Measurements from ENCODE around the gene PER2. TPM values are rescaled to one million over a fixed set of nuclear protein-coding genes. Genes with fewer than 3 reads are reported as not detected.

Gene PER2
- total and polyA plus RNA-seq, 10 of the 15 experiments (the other 5 are each of a cell fraction or from before 2014, with no cell fraction given), result 1.5 to 15.1 (median 4.6) TPM

- no peaks in the 10 kb centered on the region for H3K27me3 ChIP-seq (replicated peaks in 1 of 2; ENCODE audit: control insufficient read depth in 2 of 2, insufficient read depth in 2 of 2, low read length in 1 of 2)
- H3K27ac ChIP-seq (ENCODE audit: control insufficient read depth, insufficient read depth), result no peak overlapping the region
- H3K4me2 ChIP-seq (ENCODE audit: control insufficient read depth, insufficient read depth), result no peak overlapping the region
- ATAC-seq (no peak), DNase-seq (ENCODE audit: low read depth, low spot score) (no peak), FAIRE-seq (no peak)
- H3K36me3 ChIP-seq (ENCODE audit: control insufficient read depth in 2 of 2, insufficient read depth in 2 of 2, low read length in 1 of 2), result no peaks in the 10 kb centered on the region
- H3K79me2 ChIP-seq (ENCODE audit: control insufficient read depth, insufficient read depth, low read length), result peaks cover 16% of the 10 kb centered on the region
- no peak overlapping the region for H3K4me3 ChIP-seq
- no peak overlapping the region for H2AFZ ChIP-seq (ENCODE audit: control insufficient read depth, low read depth, low read length)
- no peaks in the 10 kb centered on the region for H3K9me3 ChIP-seq (replicated peaks; ENCODE audit: control insufficient read depth, insufficient read depth, low read length)
- TF ChIP-seq RAD21 (IDR thresholded peaks at IDR 0.05; ENCODE audit: insufficient read depth, low read depth, low read length) (no peak), SMAD5 (IDR thresholded peaks at IDR 0.05; ENCODE audit: low read depth) (no peak), EGR1 (IDR thresholded peaks at IDR 0.05; ENCODE audit: borderline replicate concordance in 1 of 2, low read depth in 2 of 2, low read length in 2 of 2) (no peak), JUNB (IDR thresholded peaks at IDR 0.05) (no peak), CHD1 (IDR thresholded peaks at IDR 0.05; ENCODE audit: low read depth, low read length) (no peak), KLF5 (IDR thresholded peaks at IDR 0.05; ENCODE audit: partially characterized antibody) (no peak), MXI1 (IDR thresholded peaks at IDR 0.05; ENCODE audit: low read depth, low read length) (no peak), ESRRA (IDR thresholded peaks at IDR 0.05; ENCODE audit: low read length) (no peak), ZNF207 (IDR thresholded peaks at IDR 0.05; ENCODE audit: borderline replicate concordance) (no peak), PAX8 (IDR thresholded peaks at IDR 0.05) (no peak), NBN (IDR thresholded peaks at IDR 0.05) (no peak), E2F4 (IDR thresholded peaks at IDR 0.05; ENCODE audit: low read depth, low read length) (no peak), ZSCAN29 (IDR thresholded peaks at IDR 0.05) (no peak), KAT2A (conservative IDR thresholded peaks at IDR 0.05; ENCODE audit: control insufficient read depth, low read depth, low read length) (no peak), POLR2AphosphoS5 (IDR thresholded peaks at IDR 0.05; ENCODE audit: low read length) (no peak), CBFB (IDR thresholded peaks at IDR 0.05; ENCODE audit: low read depth) (no peak), FOXM1 (IDR thresholded peaks at IDR 0.05; ENCODE audit: low read depth, low read length) (no peak), ZZZ3 (IDR thresholded peaks at IDR 0.05; ENCODE audit: control insufficient read depth, insufficient read length, low read depth) (no peak)
- TF ChIP-seq, protein P1, sequence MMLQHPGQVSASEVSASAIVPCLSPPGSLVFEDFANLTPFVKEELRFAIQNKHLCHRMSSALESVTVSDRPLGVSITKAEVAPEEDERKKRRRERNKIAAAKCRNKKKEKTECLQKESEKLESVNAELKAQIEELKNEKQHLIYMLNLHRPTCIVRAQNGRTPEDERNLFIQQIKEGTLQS (IDR thresholded peaks at IDR 0.05; ENCODE audit: borderline replicate concordance, extremely low read depth, low read depth, low read length), result no peak
- POLR2A ChIA-PET, result no interaction called here
- CTCF ChIA-PET, result no interaction called here
- intact Hi-C loops (cut with micrococcal nuclease; ENCODE audit: unreplicated experiment) (no loop called here), in situ Hi-C loops (cut with MboI) (no loop called here)
- no peak overlapping the region for H3K9ac ChIP-seq (ENCODE audit: control insufficient read depth, insufficient read depth, low read length)
- H3K4me1 ChIP-seq (ENCODE audit: control insufficient read depth, insufficient read depth, low read length), result peaks cover 15% of the 10 kb centered on the region
- 73% methylated on average over 8 of the region's 8 CpGs for WGBS (ENCODE audit: insufficient coverage, insufficient replicate concordance, low lambda C conversion rate, missing lambda C conversion rate)
- SMC1A ChIA-PET (ENCODE audit: uncharacterized antibody, unreplicated experiment), result interaction anchor here (0.7 kb wide), 1 partner anchor 57 kb away, joined by 3 read pairs; no protein-coding TSS in a partner anchor
- BruUV-seq (replicated peaks), result no TSS peak
- RAD21 ChIA-PET (ENCODE audit: unreplicated experiment), result no interaction called here
- no peaks in the 10 kb centered on the region for H4K20me1 ChIP-seq (ENCODE audit: control insufficient read depth, insufficient read depth)
Measured at GRCh38 chr2:238291550-238292281, 3.3 kb upstream of the PER2 start.

All from GM12878 (cell line).